ENCODE data around the gene KCNC3.

KCNC3 gene

GRCh38 chr19:50310759-50311465 lies 18.3 kb downstream of the KCNC3 start:
- DNase-seq (ENCODE audit: low spot score): no peak

GRCh38 chr19:50309396-50310125 lies 19.6 kb downstream of the KCNC3 start:
- DNase-seq (ENCODE audit: low spot score): no peak

DNA sequence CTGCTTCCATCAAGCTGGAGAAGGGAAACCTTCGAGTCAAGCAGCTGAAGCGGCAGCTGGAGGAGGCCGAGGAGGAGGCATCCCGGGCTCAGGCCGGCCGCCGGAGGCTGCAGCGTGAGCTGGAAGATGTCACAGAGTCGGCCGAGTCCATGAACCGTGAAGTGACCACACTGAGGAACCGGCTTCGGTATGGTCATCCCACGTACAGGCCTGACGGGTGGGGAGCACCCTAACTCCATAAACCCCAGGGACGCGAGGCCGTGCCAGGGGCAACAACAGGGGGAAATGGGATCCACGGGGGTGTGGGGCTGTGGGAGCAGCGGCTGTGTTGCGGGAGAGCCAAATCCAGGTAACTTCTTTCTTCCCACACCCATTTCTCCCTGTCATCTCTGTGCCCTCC lies 20.2 kb downstream of the KCNC3 start:
- DNase-seq (ENCODE audit: low spot score): no peak

DNA sequence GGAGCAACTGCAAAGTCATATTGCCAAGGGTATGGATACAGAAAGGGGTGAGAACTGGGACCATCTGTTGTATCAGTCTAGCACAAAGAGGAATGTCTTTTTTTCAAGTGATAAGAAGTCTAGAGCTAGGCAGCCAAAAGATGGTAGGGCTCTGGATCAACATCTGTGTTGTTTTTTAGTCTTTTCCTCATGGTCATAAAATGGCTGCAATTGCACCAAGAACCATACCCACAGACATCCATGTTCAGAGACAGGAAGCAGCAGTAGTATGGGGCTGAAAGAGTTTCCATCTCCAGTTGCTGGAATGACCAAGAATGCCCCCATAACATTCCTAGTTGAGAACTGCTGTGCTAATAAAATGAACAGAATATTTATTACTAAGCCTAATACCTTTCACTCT lies 25.6 kb downstream of the KCNC3 start:
- DNase-seq (ENCODE audit: low spot score): no peak

DNA sequence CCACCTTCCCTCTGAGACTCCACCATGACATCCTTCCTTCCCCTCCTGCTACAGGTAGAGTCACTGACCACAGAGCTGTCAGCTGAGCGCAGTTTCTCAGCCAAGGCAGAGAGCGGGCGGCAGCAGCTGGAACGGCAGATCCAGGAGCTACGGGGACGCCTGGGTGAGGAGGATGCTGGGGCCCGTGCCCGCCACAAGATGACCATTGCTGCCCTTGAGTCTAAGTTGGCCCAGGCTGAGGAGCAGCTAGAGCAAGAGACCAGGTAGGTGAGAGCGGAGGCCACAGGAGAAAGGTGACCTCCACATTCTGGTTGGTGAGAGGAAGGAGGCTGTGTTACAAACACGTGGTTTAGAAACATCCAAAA lies 27.6 kb downstream of the KCNC3 start:
- no peak for DNase-seq (ENCODE audit: low spot score)

DNA sequence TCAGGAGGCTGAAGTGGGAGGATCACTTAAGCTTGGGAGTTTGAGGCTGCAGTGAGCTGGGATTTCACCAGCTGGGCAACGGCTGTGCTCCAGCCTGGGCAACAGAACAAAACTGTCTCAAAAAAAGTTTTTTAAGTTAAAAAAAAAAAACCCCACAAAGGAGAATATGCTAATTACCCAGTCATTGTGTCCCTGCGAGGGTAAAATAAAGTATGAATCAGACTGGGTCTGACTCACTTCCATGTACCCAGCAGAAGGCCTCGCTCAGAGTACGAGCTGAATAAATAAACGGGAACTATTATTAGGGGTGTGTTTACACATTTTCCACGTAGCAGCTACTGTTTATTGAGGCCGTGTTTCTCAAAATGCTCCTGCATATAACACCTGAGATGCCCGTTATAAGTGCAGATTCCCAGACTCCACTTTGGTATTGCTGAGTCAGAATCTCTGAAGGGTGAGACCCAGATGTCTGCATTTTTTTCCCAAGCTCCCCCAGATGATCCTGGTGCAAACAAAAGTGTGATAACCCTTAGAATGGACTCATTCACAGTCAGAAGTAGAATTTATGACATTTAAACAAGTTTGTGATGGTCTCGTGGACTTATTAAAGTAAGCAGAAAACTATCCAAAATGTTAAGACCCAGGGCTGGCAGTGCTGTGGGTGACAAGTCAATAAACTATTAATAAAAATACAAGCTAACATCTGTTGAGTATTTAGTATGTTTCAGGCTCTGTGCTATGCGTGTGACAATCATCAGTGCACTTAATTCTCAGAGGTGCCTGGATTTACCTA lies 28.2 kb downstream of the KCNC3 start:
- DNase-seq (ENCODE audit: low spot score): peak; percentile 57

DNA sequence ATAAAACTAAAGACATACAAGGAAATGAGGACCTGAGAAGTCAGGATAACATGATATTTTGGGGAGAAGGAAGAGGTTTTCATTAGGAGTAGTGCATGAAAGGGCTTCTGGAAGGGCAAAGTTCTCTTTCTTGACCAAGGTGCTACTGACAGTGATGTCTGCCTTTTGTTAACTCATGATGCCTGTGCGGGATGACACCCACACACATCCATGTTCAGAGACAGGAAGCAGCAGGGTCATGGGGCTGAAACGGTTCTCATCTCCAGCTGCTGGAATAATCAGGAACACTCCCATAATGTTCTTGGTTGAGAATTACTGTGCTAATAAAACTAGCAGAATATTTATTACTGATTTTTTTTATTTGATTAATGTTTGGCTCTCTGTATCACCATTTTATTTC lies 29.1 kb downstream of the KCNC3 start:
- no peak for DNase-seq (ENCODE audit: low spot score)

DNA sequence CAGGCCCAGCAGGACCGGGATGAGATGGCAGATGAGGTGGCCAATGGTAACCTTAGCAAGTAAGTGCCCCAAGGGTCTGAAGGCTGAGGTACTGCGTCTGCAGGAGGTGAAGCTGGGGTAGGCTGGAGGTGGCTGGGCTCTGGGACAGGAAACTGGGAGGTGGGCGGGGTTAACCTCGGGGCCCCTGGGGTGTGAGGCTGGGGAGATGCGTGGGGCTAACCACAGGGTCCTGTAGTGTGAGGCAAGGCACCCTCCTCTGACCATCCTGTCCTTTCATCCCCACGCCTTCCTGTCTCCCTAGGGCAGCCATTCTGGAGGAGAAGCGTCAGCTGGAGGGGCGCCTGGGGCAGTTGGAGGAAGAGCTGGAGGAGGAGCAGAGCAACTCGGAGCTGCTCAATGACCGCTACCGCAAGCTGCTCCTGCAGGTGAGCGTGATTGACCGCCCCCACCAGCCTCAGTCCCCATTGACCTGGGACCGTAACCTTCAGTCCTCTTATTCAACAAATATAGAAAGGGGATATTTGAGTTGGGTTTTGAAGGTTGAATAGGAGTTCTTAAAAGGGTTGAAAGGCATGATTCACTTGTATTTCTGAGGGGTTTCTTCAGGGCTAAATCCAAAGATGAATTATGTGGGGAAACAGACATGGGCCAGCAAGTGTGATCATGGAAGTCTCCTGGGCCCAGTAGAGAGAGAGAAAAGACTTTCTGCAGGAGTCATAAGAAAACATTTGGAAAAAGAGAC lies 35.7 kb downstream of the KCNC3 start:
- no peak for DNase-seq (ENCODE audit: low spot score)

DNA sequence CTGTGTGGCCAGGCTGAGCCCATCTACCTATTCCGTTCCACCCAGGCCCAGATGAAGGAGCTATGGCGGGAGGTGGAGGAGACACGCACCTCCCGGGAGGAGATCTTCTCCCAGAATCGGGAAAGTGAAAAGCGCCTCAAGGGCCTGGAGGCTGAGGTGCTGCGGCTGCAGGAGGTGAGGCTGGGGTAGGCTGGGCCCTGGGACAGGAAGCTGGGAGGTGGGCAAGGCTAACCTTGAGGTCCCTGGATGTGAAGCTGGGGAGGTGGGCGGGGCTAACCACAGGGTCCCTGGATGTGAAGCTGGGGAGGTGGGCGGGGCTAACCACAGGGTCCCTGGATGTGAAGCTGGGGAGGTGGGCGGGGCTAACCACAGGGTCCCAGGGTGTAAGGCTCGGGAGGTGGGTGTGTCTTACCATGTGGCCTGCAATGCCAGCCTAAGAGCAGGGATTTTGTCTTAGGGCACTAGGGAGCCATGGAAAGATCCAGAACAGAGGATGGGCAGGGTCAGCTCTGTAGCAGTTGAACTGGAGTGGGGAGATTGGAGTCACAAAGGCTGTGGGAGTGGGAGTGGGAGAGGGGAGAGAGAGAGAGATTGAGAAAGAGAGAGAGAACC lies 36.9 kb downstream of the KCNC3 start:
- no peak for DNase-seq (ENCODE audit: low spot score)

GRCh38 chr19:50290775-50291174 lies 38.4 kb downstream of the KCNC3 start:
- no peak for DNase-seq (ENCODE audit: low spot score)

DNA sequence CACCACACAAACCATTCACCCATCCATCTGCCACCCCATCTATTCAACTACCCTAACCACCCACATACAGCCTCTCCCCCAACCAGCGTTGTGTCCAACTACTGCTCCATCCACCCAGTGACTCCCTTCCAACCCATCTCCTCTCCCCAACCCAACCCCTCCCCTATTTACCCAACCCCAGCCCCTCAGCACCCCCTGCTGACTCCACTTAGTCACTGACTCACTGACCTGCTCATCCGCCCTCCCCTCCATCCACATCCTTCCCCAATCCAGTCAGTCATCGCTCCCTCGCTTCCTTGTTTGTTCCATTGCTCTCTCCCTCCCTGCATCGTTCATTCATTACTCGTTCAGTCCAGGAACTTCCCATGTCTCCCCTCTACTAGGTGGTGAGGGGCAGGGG lies 39.2 kb downstream of the KCNC3 start:
- no peak for DNase-seq (ENCODE audit: low spot score)

GRCh38 chr19:50288954-50289353 lies 40.2 kb downstream of the KCNC3 start:
- DNase-seq (ENCODE audit: low spot score): no peak

DNA sequence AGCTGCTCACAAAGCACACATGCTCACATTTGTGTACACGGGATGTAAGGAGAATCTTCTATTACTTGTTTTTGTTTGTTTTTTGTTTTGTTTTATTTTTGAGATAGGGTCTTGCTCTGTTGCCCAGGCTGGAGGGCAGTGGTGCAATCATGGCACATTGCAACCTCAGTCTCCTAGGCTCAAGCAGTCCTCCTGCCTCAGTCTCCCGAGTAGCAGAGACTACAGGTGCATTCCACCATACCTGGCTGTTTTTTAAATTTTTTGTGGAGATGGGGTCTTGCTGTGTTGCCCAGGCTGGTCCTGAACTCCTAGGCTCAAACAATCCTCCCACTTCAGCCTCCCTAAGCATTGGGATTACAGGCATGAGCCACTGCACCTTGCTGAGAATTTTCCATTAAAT lies 41.8 kb downstream of the KCNC3 start:
- DNase-seq (ENCODE audit: low spot score): no peak

- DNase-seq (ENCODE audit: low spot score): no peak
Measured at GRCh38 chr19:50286443-50286842, 42.7 kb downstream of the KCNC3 start.

- no peak for DNase-seq (ENCODE audit: low spot score)
Measured at GRCh38 chr19:50285833-50286232, 43.3 kb downstream of the KCNC3 start.

DNA sequence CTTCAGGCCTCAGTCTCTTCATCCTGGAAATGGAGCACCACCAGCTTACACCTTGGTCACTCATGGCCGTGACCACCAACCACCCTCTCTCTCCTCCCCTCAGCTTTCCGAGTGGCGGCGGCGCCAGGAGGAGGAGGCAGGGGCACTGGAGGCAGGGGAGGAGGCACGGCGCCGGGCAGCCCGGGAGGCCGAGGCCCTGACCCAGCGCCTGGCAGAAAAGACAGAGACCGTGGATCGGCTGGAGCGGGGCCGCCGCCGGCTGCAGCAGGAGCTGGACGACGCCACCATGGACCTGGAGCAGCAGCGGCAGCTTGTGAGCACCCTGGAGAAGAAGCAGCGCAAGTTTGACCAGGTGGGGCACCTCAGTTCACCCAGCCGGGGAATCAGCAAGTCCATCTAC lies 47.7 kb downstream of the KCNC3 start:
- no peak for DNase-seq (ENCODE audit: low spot score)

DNA sequence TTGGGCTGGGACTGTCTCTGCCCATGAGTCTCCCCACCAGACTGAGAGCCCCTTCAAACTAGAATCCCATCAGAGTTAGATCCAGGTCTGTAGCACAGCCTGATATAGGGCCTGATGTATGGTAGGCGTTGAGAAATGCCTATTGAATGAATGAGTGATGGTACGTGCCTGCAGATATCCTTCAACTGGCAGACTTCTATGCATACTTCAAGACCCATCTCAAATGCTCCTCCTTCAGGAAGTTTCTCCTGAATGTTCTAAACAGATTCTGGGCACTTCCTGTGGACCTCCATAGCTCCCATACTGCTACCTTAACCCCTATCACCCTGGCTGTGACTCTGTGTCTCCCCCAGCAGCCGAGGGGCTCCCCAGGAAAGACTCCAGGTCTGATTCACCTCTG lies 48.2 kb downstream of the KCNC3 start:
- DNase-seq (ENCODE audit: low spot score): no peak

DNA sequence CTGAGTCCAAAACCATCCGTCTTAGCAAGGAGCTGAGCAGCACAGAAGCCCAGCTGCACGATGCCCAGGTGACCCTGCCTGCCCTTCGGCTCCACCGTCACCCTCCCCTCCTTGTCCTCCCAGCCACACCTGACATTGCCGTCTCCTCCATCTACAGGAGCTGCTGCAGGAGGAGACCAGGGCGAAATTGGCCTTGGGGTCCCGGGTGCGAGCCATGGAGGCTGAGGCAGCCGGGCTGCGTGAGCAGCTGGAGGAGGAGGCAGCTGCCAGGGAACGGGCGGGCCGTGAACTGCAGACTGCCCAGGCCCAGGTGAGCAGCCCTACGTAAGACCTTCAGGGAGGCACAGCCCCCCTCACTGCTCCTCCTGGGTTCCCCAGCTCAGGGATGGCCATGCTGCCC lies 49.1 kb downstream of the KCNC3 start:
- no peak for DNase-seq (ENCODE audit: low spot score)

DNA sequence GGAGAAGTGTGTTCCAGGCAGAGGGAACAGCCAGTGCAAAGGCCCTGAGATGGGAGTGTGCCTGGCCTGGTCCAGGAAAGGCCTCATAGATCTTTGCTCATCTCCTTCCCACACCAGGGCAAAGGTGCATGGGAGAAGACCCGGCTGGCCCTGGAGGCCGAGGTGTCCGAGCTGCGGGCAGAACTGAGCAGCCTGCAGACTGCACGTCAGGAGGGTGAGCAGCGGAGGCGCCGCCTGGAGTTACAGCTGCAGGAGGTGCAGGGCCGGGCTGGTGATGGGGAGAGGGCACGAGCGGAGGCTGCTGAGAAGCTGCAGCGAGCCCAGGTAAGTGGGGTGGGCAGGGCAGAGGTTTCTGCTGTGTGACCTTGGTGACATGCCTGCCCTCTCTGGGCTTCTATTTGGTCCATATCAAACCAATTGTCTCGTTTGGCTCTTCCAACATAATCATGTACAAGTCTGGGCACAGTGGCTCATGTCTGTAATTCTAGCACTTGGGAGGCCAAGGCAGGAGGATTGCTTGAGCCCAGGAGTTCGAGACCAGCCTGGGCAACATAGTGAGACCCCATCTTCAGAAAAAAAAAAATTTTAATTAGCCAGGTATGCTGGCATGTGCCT lies 51.1 kb downstream of the KCNC3 start:
- DNase-seq (ENCODE audit: low spot score): no peak

DNA sequence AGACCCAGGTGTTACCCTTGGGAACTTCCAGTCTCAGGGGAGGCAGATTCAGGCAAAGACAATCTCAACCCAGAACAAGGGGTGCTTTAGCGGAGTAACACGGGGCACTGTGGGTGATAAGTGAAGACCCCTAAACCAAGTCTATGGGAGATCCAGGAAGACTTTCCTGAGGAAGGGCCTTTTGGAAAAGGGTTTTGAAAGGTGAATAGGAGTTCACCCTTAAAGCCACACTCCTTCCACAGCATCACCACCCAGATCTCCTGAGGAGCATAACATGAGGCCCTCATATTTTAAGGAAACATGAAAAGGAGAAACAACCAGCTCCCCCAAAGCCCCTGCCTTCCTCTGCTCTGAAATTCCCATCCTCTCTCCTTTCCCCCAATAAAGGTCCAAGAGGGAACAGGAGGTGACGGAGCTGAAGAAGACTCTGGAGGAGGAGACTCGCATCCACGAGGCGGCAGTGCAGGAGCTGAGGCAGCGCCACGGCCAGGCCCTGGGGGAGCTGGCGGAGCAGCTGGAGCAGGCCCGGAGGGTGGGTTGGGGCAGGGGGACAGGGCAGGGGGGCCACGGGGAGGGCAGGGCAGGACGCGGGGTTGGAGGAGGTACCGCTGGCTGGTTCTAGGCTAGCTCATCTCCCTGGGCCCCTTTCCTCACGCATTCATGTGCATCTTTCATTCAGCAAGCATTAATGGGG lies 52.7 kb downstream of the KCNC3 start:
- DNase-seq (ENCODE audit: low spot score): no peak

All from kidney tubule cell (primary cell).